GM12878 (cell line): ENCODE data around the gene SESN1.

Source experiments
- BRCA1 ChIP-seq: IDR thresholded peaks from 2 replicates; pipeline ENCODE4 v1.6.1; 2011; ENCODE audit warnings: low read depth, low read length, improper control_type of control experiment
- CREB1 ChIP-seq: IDR thresholded peaks from 2 replicates; pipeline ENCODE4 v1.6.1; 2012; ENCODE audit warnings: low read depth, mild to moderate bottlenecking, inconsistent platforms
- EZH2 ChIP-seq: IDR thresholded peaks from 2 replicates; pipeline ENCODE4 v1.6.1; 2012; ENCODE audit warnings: low read depth, mild to moderate bottlenecking, control low read depth, inconsistent platforms, low read length, borderline replicate concordance; ENCODE audit not compliant: control insufficient read depth
- RFX5 ChIP-seq: IDR thresholded peaks from 2 replicates; pipeline ENCODE4 v1.6.1; 2011; ENCODE audit warnings: low read depth, low read length, improper control_type of control experiment
- SIN3A ChIP-seq: IDR thresholded peaks from 2 replicates; pipeline ENCODE4 v1.6.1; 2012; ENCODE audit warnings: low read depth, low read length, improper control_type of control experiment
- TF ChIP-seq, protein P1 (sequence below), 3 experiments: IDR thresholded peaks in 2 of 3; conservative IDR thresholded peaks in 1 of 3; 2 replicates each; pipeline ENCODE4 v1.5.1; 2011; ENCODE audit warnings: low read depth in 3 of 3, low read length in 3 of 3, mild to moderate bottlenecking in 3 of 3, control low read depth in 2 of 3, moderate library complexity in 2 of 3, inconsistent platforms in 1 of 3, mixed read lengths in 1 of 3; ENCODE audit not compliant: control insufficient read depth in 2 of 3, insufficient read depth in 1 of 3; ENCODE audit errors: extremely low read depth in 1 of 3
- TF ChIP-seq, protein P2 (sequence below): fragments of 450-650 bp; IDR thresholded peaks from 2 replicates; pipeline ENCODE4 v1.6.1; 2017; ENCODE audit warnings: mild to moderate bottlenecking

DNA sequence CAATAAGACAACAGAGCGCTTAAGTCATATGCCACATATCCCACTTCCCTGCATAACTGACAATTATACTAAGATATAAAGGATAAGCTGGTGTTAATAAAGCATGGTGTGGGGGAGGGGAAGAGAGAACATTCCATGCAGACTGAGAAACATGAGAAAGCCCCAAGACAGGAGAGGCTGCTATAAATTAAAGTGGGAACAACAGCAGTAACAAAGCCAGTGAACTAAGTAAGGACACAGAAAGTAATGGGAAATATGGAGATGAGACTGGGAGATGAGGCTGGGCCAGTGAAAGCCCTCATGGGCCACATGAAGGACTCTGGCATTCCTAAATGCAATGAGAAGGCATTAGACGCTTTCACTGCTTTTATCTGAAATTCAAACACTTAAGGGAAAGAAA, 41.3 kb downstream of the SESN1 start:
- TF ChIP-seq SIN3A (no peak), BRCA1 (no peak), CREB1 (no peak), EZH2 (no peak), RFX5 (no peak)
- TF ChIP-seq, protein P1, sequence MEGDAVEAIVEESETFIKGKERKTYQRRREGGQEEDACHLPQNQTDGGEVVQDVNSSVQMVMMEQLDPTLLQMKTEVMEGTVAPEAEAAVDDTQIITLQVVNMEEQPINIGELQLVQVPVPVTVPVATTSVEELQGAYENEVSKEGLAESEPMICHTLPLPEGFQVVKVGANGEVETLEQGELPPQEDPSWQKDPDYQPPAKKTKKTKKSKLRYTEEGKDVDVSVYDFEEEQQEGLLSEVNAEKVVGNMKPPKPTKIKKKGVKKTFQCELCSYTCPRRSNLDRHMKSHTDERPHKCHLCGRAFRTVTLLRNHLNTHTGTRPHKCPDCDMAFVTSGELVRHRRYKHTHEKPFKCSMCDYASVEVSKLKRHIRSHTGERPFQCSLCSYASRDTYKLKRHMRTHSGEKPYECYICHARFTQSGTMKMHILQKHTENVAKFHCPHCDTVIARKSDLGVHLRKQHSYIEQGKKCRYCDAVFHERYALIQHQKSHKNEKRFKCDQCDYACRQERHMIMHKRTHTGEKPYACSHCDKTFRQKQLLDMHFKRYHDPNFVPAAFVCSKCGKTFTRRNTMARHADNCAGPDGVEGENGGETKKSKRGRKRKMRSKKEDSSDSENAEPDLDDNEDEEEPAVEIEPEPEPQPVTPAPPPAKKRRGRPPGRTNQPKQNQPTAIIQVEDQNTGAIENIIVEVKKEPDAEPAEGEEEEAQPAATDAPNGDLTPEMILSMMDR (IDR thresholded peaks at IDR 0.05 in 2 of 3, conservative IDR thresholded peaks at IDR 0.05 in 1 of 3; ENCODE audit: control insufficient read depth in 2 of 3, extremely low read depth in 1 of 3, insufficient read depth in 1 of 3, low read depth in 3 of 3, low read length in 3 of 3) = no peak
- TF ChIP-seq, protein P2, sequence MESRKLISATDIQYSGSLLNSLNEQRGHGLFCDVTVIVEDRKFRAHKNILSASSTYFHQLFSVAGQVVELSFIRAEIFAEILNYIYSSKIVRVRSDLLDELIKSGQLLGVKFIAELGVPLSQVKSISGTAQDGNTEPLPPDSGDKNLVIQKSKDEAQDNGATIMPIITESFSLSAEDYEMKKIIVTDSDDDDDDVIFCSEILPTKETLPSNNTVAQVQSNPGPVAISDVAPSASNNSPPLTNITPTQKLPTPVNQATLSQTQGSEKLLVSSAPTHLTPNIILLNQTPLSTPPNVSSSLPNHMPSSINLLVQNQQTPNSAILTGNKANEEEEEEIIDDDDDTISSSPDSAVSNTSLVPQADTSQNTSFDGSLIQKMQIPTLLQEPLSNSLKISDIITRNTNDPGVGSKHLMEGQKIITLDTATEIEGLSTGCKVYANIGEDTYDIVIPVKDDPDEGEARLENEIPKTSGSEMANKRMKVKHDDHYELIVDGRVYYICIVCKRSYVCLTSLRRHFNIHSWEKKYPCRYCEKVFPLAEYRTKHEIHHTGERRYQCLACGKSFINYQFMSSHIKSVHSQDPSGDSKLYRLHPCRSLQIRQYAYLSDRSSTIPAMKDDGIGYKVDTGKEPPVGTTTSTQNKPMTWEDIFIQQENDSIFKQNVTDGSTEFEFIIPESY = no peak
